ENCODE measurements around the gene ZKSCAN3.

Gene ZKSCAN3

DNA sequence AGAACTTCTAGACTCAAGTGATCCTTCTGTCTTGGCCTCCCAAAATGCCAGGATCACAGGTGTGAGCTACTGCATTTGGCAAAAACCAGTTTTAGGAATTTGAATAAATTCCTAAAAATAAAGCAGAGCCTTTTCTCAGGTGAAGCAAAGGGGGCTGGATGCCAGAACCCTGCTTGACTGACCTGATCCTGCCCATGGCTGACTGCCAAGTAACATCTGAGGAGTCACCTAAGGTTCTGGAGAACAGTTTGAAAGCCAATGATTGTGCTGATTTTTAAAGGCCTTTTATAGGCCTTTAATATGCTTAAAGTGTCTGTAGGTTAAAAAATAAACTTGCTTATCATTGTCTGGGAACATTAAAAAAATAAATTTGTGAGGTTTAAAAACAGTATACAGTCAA is 63.9 kb downstream of the ZKSCAN3 start (continued):
- TF ChIP-seq, protein P1, sequence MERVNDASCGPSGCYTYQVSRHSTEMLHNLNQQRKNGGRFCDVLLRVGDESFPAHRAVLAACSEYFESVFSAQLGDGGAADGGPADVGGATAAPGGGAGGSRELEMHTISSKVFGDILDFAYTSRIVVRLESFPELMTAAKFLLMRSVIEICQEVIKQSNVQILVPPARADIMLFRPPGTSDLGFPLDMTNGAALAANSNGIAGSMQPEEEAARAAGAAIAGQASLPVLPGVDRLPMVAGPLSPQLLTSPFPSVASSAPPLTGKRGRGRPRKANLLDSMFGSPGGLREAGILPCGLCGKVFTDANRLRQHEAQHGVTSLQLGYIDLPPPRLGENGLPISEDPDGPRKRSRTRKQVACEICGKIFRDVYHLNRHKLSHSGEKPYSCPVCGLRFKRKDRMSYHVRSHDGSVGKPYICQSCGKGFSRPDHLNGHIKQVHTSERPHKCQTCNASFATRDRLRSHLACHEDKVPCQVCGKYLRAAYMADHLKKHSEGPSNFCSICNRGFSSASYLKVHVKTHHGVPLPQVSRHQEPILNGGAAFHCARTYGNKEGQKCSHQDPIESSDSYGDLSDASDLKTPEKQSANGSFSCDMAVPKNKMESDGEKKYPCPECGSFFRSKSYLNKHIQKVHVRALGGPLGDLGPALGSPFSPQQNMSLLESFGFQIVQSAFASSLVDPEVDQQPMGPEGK (CRISPR knock-in tag; IDR thresholded peaks at IDR 0.05; ENCODE audit: borderline replicate concordance) = no peak
- TF ChIP-seq RARB (CRISPR knock-in tag; IDR thresholded peaks at IDR 0.05) = no peak
